ENCODE results near the gene ZNF362.

GRCh38 chr1:33301273-33301984 is 45.1 kb downstream of the ZNF362 start:
- TF ChIP-seq CTCF (IDR thresholded peaks at IDR 0.05): no peak
- TF ChIP-seq RFX5 (IDR thresholded peaks at IDR 0.05; ENCODE audit: low read length): no peak
- TF ChIP-seq POLR2AphosphoS5 (IDR thresholded peaks at IDR 0.05; ENCODE audit: low read depth, low read length): no peak
- no peak for TF ChIP-seq JUND (IDR thresholded peaks at IDR 0.05)

Measured in SK-N-SH (cell line).